ENCODE measurements around the gene CTNNA2.

Gene CTNNA2

DNA sequence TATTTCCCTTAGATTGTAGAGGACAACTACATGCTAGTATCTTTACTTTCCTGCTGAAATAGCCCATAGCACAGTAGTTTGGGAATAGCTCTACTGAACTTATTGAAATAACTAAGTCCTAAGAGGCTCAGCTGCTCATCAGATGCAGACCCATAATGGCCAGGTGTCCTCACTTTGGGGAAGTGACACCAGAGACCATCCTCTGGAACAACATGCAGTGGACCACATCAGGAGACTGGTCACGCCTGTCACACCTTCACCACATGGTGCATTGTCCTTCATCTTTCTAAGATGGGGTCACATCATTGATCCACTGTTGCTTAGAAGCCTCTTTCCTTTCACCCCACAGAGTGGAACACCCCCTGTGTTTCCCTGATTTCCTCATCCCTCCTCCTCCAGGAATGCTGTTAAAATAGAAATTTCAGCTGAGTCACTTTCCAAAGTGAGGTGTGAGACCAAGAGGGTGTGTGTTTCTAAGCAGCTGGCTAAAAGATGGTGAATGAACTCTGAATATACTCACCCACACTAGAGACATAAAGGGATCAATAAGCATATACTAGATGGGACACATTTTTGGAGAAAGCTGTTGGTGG, 1006.9 kb downstream of the CTNNA2 start:
- H3K4me1 ChIP-seq (ENCODE audit: control insufficient read depth in 1 of 2, insufficient read depth in 2 of 2, low read length in 2 of 2) = peaks cover 0 to 7% of the 10 kb centered on the region in 2 experiments
- no peak overlapping the region for H3K14ac ChIP-seq (ENCODE audit: low read length)
- H3K18ac ChIP-seq (ENCODE audit: low read length) = no peak overlapping the region
- no peaks in the 10 kb centered on the region for H3K79me1 ChIP-seq (ENCODE audit: low read length)
- H4K8ac ChIP-seq (ENCODE audit: low read depth, low read length) = no peak overlapping the region
- no peak overlapping the region for H3K4me2 ChIP-seq (ENCODE audit: low read length)
- no peak overlapping the region for H4K12ac ChIP-seq (ENCODE audit: low read depth, low read length)
- H3K27ac ChIP-seq (ENCODE audit: low read depth, low read length) = no peak overlapping the region
- H2BK120ac ChIP-seq (ENCODE audit: insufficient read depth, low read length, poor library complexity) = no peak overlapping the region
- H4K91ac ChIP-seq (ENCODE audit: low read depth, low read length) = no peak overlapping the region
- H3K36me3 ChIP-seq (ENCODE audit: control insufficient read depth in 1 of 2, insufficient read depth in 2 of 2, low read length in 2 of 2) = no peaks in the 10 kb centered on the region
- H2AFZ ChIP-seq (ENCODE audit: insufficient read depth, low read length, poor library complexity) = no peak overlapping the region
- H3K9ac ChIP-seq (ENCODE audit: low read length) = no peak overlapping the region
- DNase-seq = no peak
- H3K27me3 ChIP-seq (ENCODE audit: insufficient read depth, low read length) = no peaks in the 10 kb centered on the region
- no CpG with 5 or more reads among the region's 1 CpG for WGBS (ENCODE audit: extremely low coverage, insufficient coverage, insufficient read length)
- no peaks in the 10 kb centered on the region for H3K79me2 ChIP-seq (ENCODE audit: control insufficient read depth, insufficient read depth, low read length, poor library complexity)
- H2BK12ac ChIP-seq (ENCODE audit: low read length) = no peak overlapping the region
- H3K4ac ChIP-seq (ENCODE audit: low read depth, low read length) = no peak overlapping the region
- no peak overlapping the region for H3K23ac ChIP-seq (ENCODE audit: low read length)
- no peak overlapping the region for H2AK5ac ChIP-seq (ENCODE audit: low read length)
- H3K9me3 ChIP-seq (ENCODE audit: insufficient read depth, low read depth, low read length) = peaks cover 1% of the 10 kb centered on the region
- H3K4me3 ChIP-seq (ENCODE audit: low read depth, low read length) = no peak overlapping the region
- no peak overlapping the region for H2BK5ac ChIP-seq (ENCODE audit: low read depth, low read length, poor library complexity)

GRCh38 chr2:80525152-80525551, 1012.3 kb downstream of the CTNNA2 start:
- no peak overlapping the region for H2BK12ac ChIP-seq (ENCODE audit: low read length)
- no peaks in the 10 kb centered on the region for H3K4me1 ChIP-seq (ENCODE audit: control insufficient read depth in 1 of 2, insufficient read depth in 2 of 2, low read length in 2 of 2)
- H2BK120ac ChIP-seq (ENCODE audit: insufficient read depth, low read length, poor library complexity) = no peak overlapping the region
- H4K91ac ChIP-seq (ENCODE audit: low read depth, low read length) = no peak overlapping the region
- H3K14ac ChIP-seq (ENCODE audit: low read length) = no peak overlapping the region
- no peaks in the 10 kb centered on the region for H3K79me1 ChIP-seq (ENCODE audit: low read length)
- H3K23ac ChIP-seq (ENCODE audit: low read length) = no peak overlapping the region
- H3K4me3 ChIP-seq (ENCODE audit: low read depth, low read length) = no peak overlapping the region
- no peaks in the 10 kb centered on the region for H3K36me3 ChIP-seq (ENCODE audit: control insufficient read depth in 1 of 2, insufficient read depth in 2 of 2, low read length in 2 of 2)
- H3K79me2 ChIP-seq (ENCODE audit: control insufficient read depth, insufficient read depth, low read length, poor library complexity) = no peaks in the 10 kb centered on the region
- DNase-seq = no peak
- no peak overlapping the region for H2AK5ac ChIP-seq (ENCODE audit: low read length)
- whole genome bisulfite sequencing (ENCODE audit: extremely low coverage, insufficient coverage, insufficient read length) = no CpG with 5 or more reads among the region's 2 CpGs
- H4K12ac ChIP-seq (ENCODE audit: low read depth, low read length) = no peak overlapping the region
- H3K9me3 ChIP-seq (ENCODE audit: insufficient read depth, low read depth, low read length) = no peaks in the 10 kb centered on the region
- H3K27ac ChIP-seq (ENCODE audit: low read depth, low read length) = no peak overlapping the region
- H4K8ac ChIP-seq (ENCODE audit: low read depth, low read length) = no peak overlapping the region
- H2BK5ac ChIP-seq (ENCODE audit: low read depth, low read length, poor library complexity) = no peak overlapping the region
- H3K4ac ChIP-seq (ENCODE audit: low read depth, low read length) = no peak overlapping the region
- H3K18ac ChIP-seq (ENCODE audit: low read length) = no peak overlapping the region
- no peak overlapping the region for H3K4me2 ChIP-seq (ENCODE audit: low read length)
- H2AFZ ChIP-seq (ENCODE audit: insufficient read depth, low read length, poor library complexity) = no peak overlapping the region
- H3K9ac ChIP-seq (ENCODE audit: low read length) = no peak overlapping the region
- no peaks in the 10 kb centered on the region for H3K27me3 ChIP-seq (ENCODE audit: insufficient read depth, low read length)

GRCh38 chr2:80527119-80527518, 1014.3 kb downstream of the CTNNA2 start:
- no peak overlapping the region for H3K18ac ChIP-seq (ENCODE audit: low read length)
- WGBS (ENCODE audit: extremely low coverage, insufficient coverage, insufficient read length) = no CpG with 5 or more reads among the region's 3 CpGs

GRCh38 chr2:80529466-80530165, 1016.8 kb downstream of the CTNNA2 start:
- WGBS (ENCODE audit: extremely low coverage, insufficient coverage, insufficient read length) = no CpG with 5 or more reads among the region's 7 CpGs
- DNase-seq = no peak
- Histone ChIP-seq H2BK12ac (ENCODE audit: low read length) (no peak overlapping the region), H3K4ac (ENCODE audit: low read depth, low read length) (no peak overlapping the region), H3K9me3 (ENCODE audit: insufficient read depth, low read depth, low read length) (no peaks in the 10 kb centered on the region), H3K4me2 (ENCODE audit: low read length) (no peak overlapping the region), H2BK120ac (ENCODE audit: insufficient read depth, low read length, poor library complexity) (no peak overlapping the region), H2BK5ac (ENCODE audit: low read depth, low read length, poor library complexity) (no peak overlapping the region), H3K4me1 (ENCODE audit: control insufficient read depth in 1 of 2, insufficient read depth in 2 of 2, low read length in 2 of 2) (no peaks in the 10 kb centered on the region), H3K36me3 (ENCODE audit: control insufficient read depth in 1 of 2, insufficient read depth in 2 of 2, low read length in 2 of 2) (no peaks in the 10 kb centered on the region), H3K18ac (ENCODE audit: low read length) (no peak overlapping the region), H4K12ac (ENCODE audit: low read depth, low read length) (no peak overlapping the region), H4K91ac (ENCODE audit: low read depth, low read length) (no peak overlapping the region), H3K27me3 (ENCODE audit: insufficient read depth, low read length) (no peaks in the 10 kb centered on the region), H3K9ac (ENCODE audit: low read length) (no peak overlapping the region), H3K27ac (ENCODE audit: low read depth, low read length) (no peak overlapping the region), H3K14ac (ENCODE audit: low read length) (no peak overlapping the region), H2AFZ (ENCODE audit: insufficient read depth, low read length, poor library complexity) (no peak overlapping the region), H3K79me2 (ENCODE audit: control insufficient read depth, insufficient read depth, low read length, poor library complexity) (no peaks in the 10 kb centered on the region), H3K23ac (ENCODE audit: low read length) (no peak overlapping the region), H2AK5ac (ENCODE audit: low read length) (no peak overlapping the region), H3K79me1 (ENCODE audit: low read length) (no peaks in the 10 kb centered on the region), H3K4me3 (ENCODE audit: low read depth, low read length) (no peak overlapping the region), H4K8ac (ENCODE audit: low read depth, low read length) (no peak overlapping the region)

More at GRCh38 chr2:80527119-80527518, 1014.3 kb downstream of the CTNNA2 start:
- Histone ChIP-seq H3K4ac (ENCODE audit: low read depth, low read length) (no peak overlapping the region), H3K4me1 (ENCODE audit: control insufficient read depth in 1 of 2, insufficient read depth in 2 of 2, low read length in 2 of 2) (no peaks in the 10 kb centered on the region), H4K91ac (ENCODE audit: low read depth, low read length) (no peak overlapping the region), H3K23ac (ENCODE audit: low read length) (no peak overlapping the region), H3K9ac (ENCODE audit: low read length) (no peak overlapping the region), H2AK5ac (ENCODE audit: low read length) (no peak overlapping the region), H3K14ac (ENCODE audit: low read length) (no peak overlapping the region), H3K79me2 (ENCODE audit: control insufficient read depth, insufficient read depth, low read length, poor library complexity) (no peaks in the 10 kb centered on the region), H3K27ac (ENCODE audit: low read depth, low read length) (no peak overlapping the region), H2BK12ac (ENCODE audit: low read length) (no peak overlapping the region), H2AFZ (ENCODE audit: insufficient read depth, low read length, poor library complexity) (no peak overlapping the region), H3K9me3 (ENCODE audit: insufficient read depth, low read depth, low read length) (no peaks in the 10 kb centered on the region), H3K79me1 (ENCODE audit: low read length) (no peaks in the 10 kb centered on the region), H3K4me3 (ENCODE audit: low read depth, low read length) (no peak overlapping the region), H2BK5ac (ENCODE audit: low read depth, low read length, poor library complexity) (no peak overlapping the region), H3K27me3 (ENCODE audit: insufficient read depth, low read length) (no peaks in the 10 kb centered on the region), H3K36me3 (ENCODE audit: control insufficient read depth in 1 of 2, insufficient read depth in 2 of 2, low read length in 2 of 2) (no peaks in the 10 kb centered on the region), H2BK120ac (ENCODE audit: insufficient read depth, low read length, poor library complexity) (no peak overlapping the region), H4K12ac (ENCODE audit: low read depth, low read length) (no peak overlapping the region), H3K4me2 (ENCODE audit: low read length) (no peak overlapping the region), H4K8ac (ENCODE audit: low read depth, low read length) (no peak overlapping the region)
- no peak for DNase-seq
